Retinal pigment epithelial cell (primary cell): ENCODE data around the gene FRMD1.

ENCODE experiments used
- DNase-seq: peaks from one replicate; pipeline ENCODE4 v3.0.0-alpha.2; 2010; ENCODE audit warnings: low read depth
- H3K4me3 ChIP-seq: 2 replicates; pipeline ENCODE4 v1.5.1; 2011; ENCODE audit warnings: mild to moderate bottlenecking, low read length, control low read depth, moderate library complexity
- TF ChIP-seq, protein P1 (sequence below): conservative IDR thresholded peaks from 2 replicates; pipeline ENCODE4 v1.5.1; 2011; ENCODE audit warnings: low read depth, low read length, control low read depth, inconsistent platforms

The FRMD1 gene

DNA sequence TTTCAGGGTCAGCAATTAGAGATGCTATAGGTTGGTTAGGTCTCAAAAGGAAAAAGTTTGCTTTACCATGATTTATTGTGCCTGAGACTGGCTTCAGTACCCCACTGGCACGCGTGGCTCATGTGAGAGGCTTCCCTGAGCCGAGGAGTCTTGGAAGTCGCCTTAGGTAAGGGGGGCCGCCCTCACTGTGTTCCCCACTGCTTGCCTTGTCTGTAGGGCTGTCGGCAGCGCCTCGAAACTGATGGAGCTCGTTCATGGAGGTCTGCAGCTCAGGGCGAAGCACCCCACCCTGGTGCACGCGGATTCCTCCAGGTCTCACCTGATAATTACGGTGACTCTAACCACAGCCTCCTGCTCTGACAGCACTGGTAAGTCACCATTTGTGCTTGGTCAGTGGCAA lies 39.2 kb downstream of the FRMD1 start:
- TF ChIP-seq, protein P1, sequence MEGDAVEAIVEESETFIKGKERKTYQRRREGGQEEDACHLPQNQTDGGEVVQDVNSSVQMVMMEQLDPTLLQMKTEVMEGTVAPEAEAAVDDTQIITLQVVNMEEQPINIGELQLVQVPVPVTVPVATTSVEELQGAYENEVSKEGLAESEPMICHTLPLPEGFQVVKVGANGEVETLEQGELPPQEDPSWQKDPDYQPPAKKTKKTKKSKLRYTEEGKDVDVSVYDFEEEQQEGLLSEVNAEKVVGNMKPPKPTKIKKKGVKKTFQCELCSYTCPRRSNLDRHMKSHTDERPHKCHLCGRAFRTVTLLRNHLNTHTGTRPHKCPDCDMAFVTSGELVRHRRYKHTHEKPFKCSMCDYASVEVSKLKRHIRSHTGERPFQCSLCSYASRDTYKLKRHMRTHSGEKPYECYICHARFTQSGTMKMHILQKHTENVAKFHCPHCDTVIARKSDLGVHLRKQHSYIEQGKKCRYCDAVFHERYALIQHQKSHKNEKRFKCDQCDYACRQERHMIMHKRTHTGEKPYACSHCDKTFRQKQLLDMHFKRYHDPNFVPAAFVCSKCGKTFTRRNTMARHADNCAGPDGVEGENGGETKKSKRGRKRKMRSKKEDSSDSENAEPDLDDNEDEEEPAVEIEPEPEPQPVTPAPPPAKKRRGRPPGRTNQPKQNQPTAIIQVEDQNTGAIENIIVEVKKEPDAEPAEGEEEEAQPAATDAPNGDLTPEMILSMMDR: no peak
- H3K4me3 ChIP-seq: no peak overlapping the region
- DNase-seq: no peak

DNA sequence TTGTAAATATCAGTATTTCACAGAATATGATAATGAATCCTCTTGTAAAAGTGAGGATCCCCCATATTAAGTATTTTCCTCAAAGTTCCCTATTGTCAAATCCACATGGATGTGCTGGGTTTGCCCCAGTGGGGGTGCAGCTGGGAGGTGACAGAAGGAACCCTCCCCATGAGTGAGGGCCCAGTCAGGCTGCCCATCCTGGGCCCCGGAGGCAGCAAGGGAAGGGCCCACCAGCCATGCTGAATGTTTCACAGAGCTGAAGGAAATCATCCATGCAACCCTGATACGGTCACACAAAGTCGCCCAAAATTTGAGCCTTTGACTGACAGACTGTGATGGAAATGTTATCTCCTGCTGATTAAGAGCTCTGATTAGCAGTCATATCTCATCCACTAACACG lies 39.7 kb downstream of the FRMD1 start:
- TF ChIP-seq, protein P1: no peak
- no peak for DNase-seq
- no peak overlapping the region for H3K4me3 ChIP-seq

DNA sequence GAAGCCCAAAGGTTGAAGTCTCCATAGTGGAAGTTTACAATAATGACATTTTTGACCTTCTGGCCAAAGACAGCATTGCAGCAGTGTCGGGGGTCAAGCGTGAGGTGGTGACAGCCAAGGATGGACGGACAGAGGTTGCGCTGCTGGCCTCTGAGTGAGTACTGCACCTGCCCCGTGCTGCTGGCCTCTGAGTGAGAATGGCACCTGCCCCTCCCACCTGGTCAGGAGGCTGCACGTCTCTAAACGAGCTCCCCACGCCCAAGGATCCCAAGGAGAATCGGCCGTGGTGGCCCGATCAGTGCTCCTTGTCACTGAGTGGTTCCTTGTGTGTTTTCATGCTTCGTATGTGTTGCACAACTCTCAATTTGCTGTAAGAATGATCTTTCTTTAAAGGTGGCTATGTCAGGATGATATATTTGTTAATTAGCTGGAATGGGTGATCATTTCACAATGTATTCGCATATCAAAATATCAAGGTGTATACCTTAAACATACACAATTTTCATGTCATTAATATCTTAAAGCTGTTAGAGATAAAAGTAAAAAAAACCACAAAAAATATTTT lies 40.4 kb downstream of the FRMD1 start:
- TF ChIP-seq, protein P1: no peak
- H3K4me3 ChIP-seq: no peak overlapping the region
- no peak for DNase-seq

DNA sequence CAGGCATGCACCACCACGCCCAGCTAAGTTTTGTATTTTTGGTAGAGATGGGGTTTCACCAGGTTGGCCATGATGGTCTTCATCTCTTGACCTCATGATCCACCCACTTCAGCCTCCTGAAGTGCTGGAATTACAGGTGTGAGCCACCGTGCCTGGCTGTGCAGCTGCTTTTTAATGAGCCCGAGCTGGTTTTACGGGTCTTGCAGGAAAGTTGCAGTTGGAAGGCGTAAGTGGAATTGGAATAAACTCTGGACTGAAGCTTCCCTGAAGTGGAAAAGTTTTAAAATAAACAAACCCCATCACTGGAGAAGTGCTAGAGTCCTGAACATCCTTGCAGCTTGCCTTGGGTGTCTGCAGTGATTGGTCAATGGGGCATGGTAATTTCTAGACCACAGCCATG lies 41.2 kb downstream of the FRMD1 start:
- TF ChIP-seq, protein P1: no peak
- no peak for DNase-seq
- H3K4me3 ChIP-seq: no peak overlapping the region

DNA sequence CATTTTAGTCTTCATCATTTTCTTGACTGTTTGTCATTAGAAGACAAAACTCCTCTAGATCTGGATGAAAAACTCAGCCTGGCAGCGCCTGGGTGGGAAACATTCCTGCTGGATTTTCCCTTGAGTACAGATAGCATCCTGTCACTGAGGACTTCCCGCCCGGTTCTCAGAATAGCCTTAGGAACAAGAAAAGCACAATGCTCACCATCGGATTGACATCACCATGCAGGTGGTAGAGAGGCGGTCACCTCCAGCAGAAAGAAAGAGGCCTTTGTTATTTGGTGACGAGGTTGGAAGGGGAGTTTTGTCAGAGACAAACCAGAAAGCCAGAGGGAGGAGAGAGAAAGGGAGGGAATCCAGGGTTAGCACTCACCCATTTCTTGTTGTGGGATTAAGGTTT lies 41.8 kb downstream of the FRMD1 start:
- TF ChIP-seq, protein P1: no peak
- no peak for DNase-seq
- no peak overlapping the region for H3K4me3 ChIP-seq

DNA sequence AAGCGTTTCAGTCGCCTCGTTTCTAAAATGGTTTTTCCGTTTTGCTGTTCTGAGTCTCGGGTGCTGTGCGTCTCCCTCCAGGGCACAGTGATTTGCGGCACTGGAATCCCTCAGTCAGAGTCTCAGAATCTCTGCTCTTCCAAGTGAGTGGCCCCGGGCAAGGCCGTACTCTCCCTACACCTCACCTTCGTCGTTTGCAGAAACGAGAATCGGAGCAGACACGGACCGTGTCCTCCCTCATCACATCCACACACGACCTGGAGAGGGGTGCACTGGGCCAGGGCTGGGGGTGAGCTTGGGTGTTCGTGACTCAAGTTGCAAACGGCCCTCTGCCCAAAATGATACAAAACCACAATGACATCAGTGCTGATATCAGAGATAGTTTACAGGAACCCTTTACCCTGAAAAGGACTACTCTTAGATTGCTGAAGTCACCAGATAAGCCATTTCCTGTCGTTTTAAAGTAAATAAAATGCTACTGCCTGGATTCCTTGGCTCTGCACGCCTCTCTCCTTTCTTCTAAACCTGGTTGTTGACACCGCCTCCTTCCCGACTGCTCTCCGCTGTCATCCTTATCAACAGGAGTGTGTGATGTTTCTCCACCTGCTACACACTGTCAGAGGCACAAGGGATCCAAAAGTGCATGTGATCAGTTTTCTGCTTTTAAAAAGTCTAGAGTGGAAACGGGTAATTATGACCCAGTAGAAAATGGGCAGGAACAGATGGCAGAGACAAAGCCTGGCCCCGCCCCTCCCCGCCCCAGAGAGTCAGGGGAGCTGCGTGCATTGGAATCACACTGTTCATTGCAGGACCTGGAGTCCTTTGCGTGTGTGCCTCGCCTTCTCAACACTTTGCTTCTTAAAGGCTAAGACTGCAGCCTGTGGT lies 43.1 kb downstream of the FRMD1 start:
- peak overlapping the region; percentile 24 for H3K4me3 ChIP-seq
- TF ChIP-seq, protein P1: no peak
- DNase-seq: no peak
